IMR-90 (cell line): ENCODE measurements around the gene GNAO1.

Experiments used
- BHLHE40 ChIP-seq: fragments of 150-350 bp; IDR thresholded peaks from 2 replicates; pipeline ENCODE4 v1.6.1; 2016; ENCODE audit warnings: mild to moderate bottlenecking, low read depth, low read length
- CTCF ChIP-seq: conservative IDR thresholded peaks from 2 replicates; pipeline ENCODE4 v1.5.1; 2012; ENCODE audit warnings: mild to moderate bottlenecking, low read depth, low read length, improper control_type of control experiment
- NFE2L2 ChIP-seq: fragments of 150-350 bp; IDR thresholded peaks from 2 replicates; pipeline ENCODE4 v1.6.1; 2016; ENCODE audit warnings: low read depth, mild to moderate bottlenecking, low read length
- RFX5 ChIP-seq: IDR thresholded peaks from 2 replicates; pipeline ENCODE4 v1.8.0; 2012; ENCODE audit warnings: low read depth, mild to moderate bottlenecking, low read length, moderate library complexity

GRCh38 chr16:56267888-56268287 lies 76.6 kb downstream of the GNAO1 start:
- TF ChIP-seq NFE2L2 (no peak), RFX5 (no peak), CTCF (no peak), BHLHE40 (no peak)
